HCT116 (cell line): ENCODE results near the gene SCNN1B. TPM values are rescaled to one million over a fixed set of nuclear protein-coding genes. Genes with fewer than 3 reads are reported as not detected.
A peak's percentile ranks its signal among the peaks of the same experiment; 100 is the strongest.

Experiments used
- ATAC-seq: fragments of 200-7000 bp; cut with Tn5 transposase; 2 replicates; pipeline ENCODE4 v1.9.1; 2020; ENCODE audit warnings: mild to moderate bottlenecking, moderate library complexity
- BruUV-seq: library from RNA; stranded (reverse); fragments of 400-500 nt; replicated peaks from 2 replicates; lab custom pipeline; 2021; lab: Mats Ljungman, UMichigan
- CTCF ChIA-PET: fragments of 300-600 bp; sonication (Branson Sonifier 250); formaldehyde crosslinking; loops from one replicate; lab custom pipeline; 2021; ENCODE audit warnings: antibody characterized with exemption; lab: Charles Lee
- POLR2A ChIA-PET: fragments of 300-600, 350-600 bp; sonication (Branson Sonifier 250); formaldehyde crosslinking; loops from one replicate; lab custom pipeline; 2021; ENCODE audit warnings: antibody characterized with exemption; lab: Charles Lee
- RAD21 ChIA-PET, 2 experiments: fragments of 300-600 bp; sonication (Branson Sonifier 250); formaldehyde crosslinking; loops; one replicate each; lab custom pipeline; 2023; ENCODE audit warnings: low total read pairs in 2 of 2; ENCODE audit not compliant: uncharacterized antibody in 2 of 2, unreplicated experiment in 2 of 2, low non-redundant PET in 1 of 2; lab: Charles Lee
- DNase-seq: peaks from one replicate; pipeline ENCODE4 v3.0.0-alpha.2; 2010; ENCODE audit warnings: low read depth, low spot score
- H2AFZ ChIP-seq: fragments of 200-600 bp; shearing (Covaris generic), sonication (generic); 2 replicates; pipeline ENCODE4 v1.6.1; 2017; ENCODE audit warnings: low read depth, mixed run types, mixed read lengths, antibody characterized with exemption, low read length; ENCODE audit not compliant: poor library complexity, severe bottlenecking
- H3K27ac ChIP-seq: 2 replicates; pipeline ENCODE4 v1.5.1; 2012; ENCODE audit warnings: low read depth, low read length
- H3K27me3 ChIP-seq: fragments of 200-600 bp; sonication (generic); 2 replicates; pipeline ENCODE4 v1.6.1; 2016; ENCODE audit warnings: mixed run types, low read length, mixed read lengths; ENCODE audit not compliant: insufficient read depth
- H3K36me3 ChIP-seq, 2 experiments: fragments of 200-500 bp in 1 of 2; fragments of 200-600 bp in 1 of 2; sonication (Bioruptor generic) in 1 of 2; sonication (generic) in 1 of 2; 2 replicates each; pipeline versions ENCODE4 v1.5.1 to v1.6.1; 2014 to 2016; ENCODE audit warnings: low read length in 2 of 2, inconsistent platforms in 1 of 2, mixed read lengths in 1 of 2, mixed run types in 1 of 2; ENCODE audit not compliant: insufficient read depth in 2 of 2, control insufficient read depth in 1 of 2
- H3K4me1 ChIP-seq, 2 experiments: fragments of 200-600 bp in 1 of 2; sonication (generic) in 1 of 2; 2 replicates each; pipeline versions ENCODE4 v1.5.1 to v1.6.1; 2012 to 2017; ENCODE audit warnings: low read length in 2 of 2, inconsistent platforms in 1 of 2, mild to moderate bottlenecking in 1 of 2, mixed read lengths in 1 of 2, mixed run types in 1 of 2, moderate library complexity in 1 of 2; ENCODE audit not compliant: insufficient read depth in 2 of 2, control insufficient read depth in 1 of 2
- H3K4me2 ChIP-seq: fragments of 200-600 bp; sonication (generic); 2 replicates; pipeline ENCODE4 v1.6.1; 2017; ENCODE audit warnings: mixed run types, low read length, mixed read lengths
- H3K4me3 ChIP-seq, 2 experiments: fragments of 200-600 bp in 1 of 2; sonication (generic) in 1 of 2; replicated peaks in 1 of 2; 2 replicates each; pipeline ENCODE4 v1.5.1; 2011 to 2016; ENCODE audit warnings: low read length in 2 of 2, control low read depth in 1 of 2, low read depth in 1 of 2, mild to moderate bottlenecking in 1 of 2, mixed read lengths in 1 of 2, mixed run types in 1 of 2
- H3K79me2 ChIP-seq: fragments of 200-600 bp; sonication (generic); 2 replicates; pipeline ENCODE4 v1.6.1; 2017; ENCODE audit warnings: mild to moderate bottlenecking, mixed run types, low read length, moderate library complexity, mixed read lengths; ENCODE audit not compliant: insufficient read depth
- H3K9ac ChIP-seq: fragments of 200-600 bp; sonication (generic); 2 replicates; pipeline ENCODE4 v1.6.1; 2016; ENCODE audit warnings: low read length, mixed read lengths
- H3K9me2 ChIP-seq: fragments of 200-600 bp; sonication (generic), shearing (Covaris generic); 2 replicates; pipeline ENCODE4 v1.6.1; 2017; ENCODE audit warnings: mixed run types, mild to moderate bottlenecking, moderate library complexity; ENCODE audit not compliant: insufficient read depth
- H3K9me3 ChIP-seq, 2 experiments: fragments of 200-500 bp in 1 of 2; fragments of 200-600 bp in 1 of 2; sonication (Bioruptor generic) in 1 of 2; sonication (generic) in 1 of 2; 2 replicates each; pipeline ENCODE4 v1.6.1; 2014 to 2017; ENCODE audit warnings: low read length in 2 of 2, mixed read lengths in 2 of 2, inconsistent platforms in 1 of 2, low read depth in 1 of 2, mild to moderate bottlenecking in 1 of 2, mixed run types in 1 of 2, moderate library complexity in 1 of 2; ENCODE audit not compliant: control insufficient read depth in 1 of 2, insufficient read depth in 1 of 2
- H4K20me1 ChIP-seq: fragments of 200-600 bp; sonication (generic), shearing (Covaris generic); 2 replicates; pipeline ENCODE4 v1.6.1; 2017; ENCODE audit warnings: mixed run types, mild to moderate bottlenecking, moderate library complexity; ENCODE audit not compliant: insufficient read depth
- CEBPB ChIP-seq: IDR thresholded peaks from 2 replicates; pipeline ENCODE4 v1.6.1; 2012; ENCODE audit warnings: low read depth
- ELF1 ChIP-seq: IDR thresholded peaks from 2 replicates; pipeline ENCODE4 v1.6.1; 2012; ENCODE audit warnings: low read depth, borderline replicate concordance
- POLR2AphosphoS5 ChIP-seq: IDR thresholded peaks from 2 replicates; pipeline ENCODE4 v1.6.1; 2011; ENCODE audit warnings: mild to moderate bottlenecking, low read depth, low read length, moderate library complexity
- SIN3A ChIP-seq: IDR thresholded peaks from 2 replicates; pipeline ENCODE4 v1.6.1; 2012; ENCODE audit warnings: low read depth
- SRF ChIP-seq: IDR thresholded peaks from 2 replicates; pipeline ENCODE4 v1.6.1; 2012; ENCODE audit warnings: low read depth
- intact Hi-C: fragments of 100-400 bp; cut with micrococcal nuclease; formaldehyde crosslinking; loops from 2 replicates; pipeline ENCODE4 v1.10.0; 2022
- total RNA-seq: library from RNA; stranded (reverse); gene quantifications from one replicate; pipeline ENCODE4 v1.2.1, GENCODE V29; 2021; ENCODE audit not compliant: unreplicated experiment
- TF ChIP-seq, protein P1 (sequence below): IDR thresholded peaks from 2 replicates; pipeline ENCODE4 v1.6.1; 2012
- TF ChIP-seq, protein P2 (sequence below), 3 experiments: fragments of 200-600 bp in 1 of 3; sonication (generic) in 1 of 3; IDR thresholded peaks in 2 of 3; conservative IDR thresholded peaks in 1 of 3; 2 replicates each; pipeline ENCODE4 v1.5.1; 2012 to 2017; ENCODE audit warnings: low read depth in 2 of 3, low read length in 2 of 3, antibody characterized with exemption in 1 of 3, borderline replicate concordance in 1 of 3, control low read depth in 1 of 3, mild to moderate bottlenecking in 1 of 3, mixed read lengths in 1 of 3, mixed run types in 1 of 3, moderate library complexity in 1 of 3; ENCODE audit not compliant: insufficient read depth in 1 of 3

Gene SCNN1B
- total RNA-seq, 1 experiment from 2014 or later, result 0.37 TPM

GRCh38 chr16:23254338-23254737, 47.8 kb upstream of the SCNN1B start:
- ChIA-PET RAD21 (no interaction called here), CTCF (no interaction called here), POLR2A (no interaction called here)
- peak; percentile 49; the same call in 1 of the 2 replicates for ATAC-seq
- H3K9ac ChIP-seq, result no peak overlapping the region
- DNase-seq, result no peak
- no peak overlapping the region for H2AFZ ChIP-seq
- no peaks in the 10 kb centered on the region for H3K9me3 ChIP-seq
- no peak overlapping the region for H3K4me2 ChIP-seq
- no peaks in the 10 kb centered on the region; a peak in 1 of 4 replicates for H3K36me3 ChIP-seq
- TF ChIP-seq CEBPB, result no peak
- no peak for TF ChIP-seq SIN3A
- TF ChIP-seq, protein P1, sequence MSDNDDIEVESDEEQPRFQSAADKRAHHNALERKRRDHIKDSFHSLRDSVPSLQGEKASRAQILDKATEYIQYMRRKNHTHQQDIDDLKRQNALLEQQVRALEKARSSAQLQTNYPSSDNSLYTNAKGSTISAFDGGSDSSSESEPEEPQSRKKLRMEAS, result no peak
- BruUV-seq, result no TSS peak
- no peaks in the 10 kb centered on the region for H3K79me2 ChIP-seq
- no peaks in the 10 kb centered on the region for H3K9me2 ChIP-seq
- no peaks in the 10 kb centered on the region for H3K4me1 ChIP-seq
- H3K4me3 ChIP-seq, result no peak overlapping the region
- intact Hi-C loops, result no loop called here
- peaks cover 6% of the 10 kb centered on the region; the same call in 1 of the 2 replicates for H3K27me3 ChIP-seq
- no peak overlapping the region for H3K27ac ChIP-seq
- H4K20me1 ChIP-seq, result no peaks in the 10 kb centered on the region

DNA sequence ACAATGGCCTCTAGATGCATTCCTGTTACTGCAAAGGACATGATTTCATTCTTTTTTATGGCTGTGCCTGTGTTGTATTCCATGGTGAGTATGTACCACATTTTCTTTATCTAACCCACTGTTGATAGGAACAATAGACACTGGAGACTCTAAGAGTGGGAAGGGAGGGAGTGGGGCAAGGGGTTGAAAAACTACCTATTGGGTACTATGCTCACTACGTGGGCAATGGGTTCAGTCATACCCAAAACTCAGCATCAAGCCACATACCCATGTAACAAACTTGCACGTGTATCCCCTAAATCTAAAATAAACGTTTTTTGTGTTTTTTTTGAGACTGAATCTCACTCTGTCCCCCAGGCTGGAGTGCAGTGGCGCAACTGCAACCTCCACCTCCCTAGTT, 47.1 kb upstream of the SCNN1B start:
- ChIA-PET POLR2A (no interaction called here), RAD21 (no interaction called here), CTCF (no interaction called here)
- no peaks in the 10 kb centered on the region for H4K20me1 ChIP-seq
- intact Hi-C loops, result no loop called here
- no peaks in the 10 kb centered on the region for H3K4me1 ChIP-seq
- TF ChIP-seq SRF (no peak), POLR2AphosphoS5 (no peak), ELF1 (no peak)
- TF ChIP-seq, protein P2, sequence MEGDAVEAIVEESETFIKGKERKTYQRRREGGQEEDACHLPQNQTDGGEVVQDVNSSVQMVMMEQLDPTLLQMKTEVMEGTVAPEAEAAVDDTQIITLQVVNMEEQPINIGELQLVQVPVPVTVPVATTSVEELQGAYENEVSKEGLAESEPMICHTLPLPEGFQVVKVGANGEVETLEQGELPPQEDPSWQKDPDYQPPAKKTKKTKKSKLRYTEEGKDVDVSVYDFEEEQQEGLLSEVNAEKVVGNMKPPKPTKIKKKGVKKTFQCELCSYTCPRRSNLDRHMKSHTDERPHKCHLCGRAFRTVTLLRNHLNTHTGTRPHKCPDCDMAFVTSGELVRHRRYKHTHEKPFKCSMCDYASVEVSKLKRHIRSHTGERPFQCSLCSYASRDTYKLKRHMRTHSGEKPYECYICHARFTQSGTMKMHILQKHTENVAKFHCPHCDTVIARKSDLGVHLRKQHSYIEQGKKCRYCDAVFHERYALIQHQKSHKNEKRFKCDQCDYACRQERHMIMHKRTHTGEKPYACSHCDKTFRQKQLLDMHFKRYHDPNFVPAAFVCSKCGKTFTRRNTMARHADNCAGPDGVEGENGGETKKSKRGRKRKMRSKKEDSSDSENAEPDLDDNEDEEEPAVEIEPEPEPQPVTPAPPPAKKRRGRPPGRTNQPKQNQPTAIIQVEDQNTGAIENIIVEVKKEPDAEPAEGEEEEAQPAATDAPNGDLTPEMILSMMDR (IDR thresholded peaks at IDR 0.05 in 2 of 3, conservative IDR thresholded peaks at IDR 0.05 in 1 of 3; ENCODE audit: borderline replicate concordance in 1 of 3, insufficient read depth in 1 of 3, low read depth in 2 of 3, low read length in 2 of 3), result no peak
- H3K27me3 ChIP-seq, result peaks cover 6% of the 10 kb centered on the region; the same call in 1 of the 2 replicates
- no peak overlapping the region for H3K27ac ChIP-seq
- no TSS peak for BruUV-seq
- no peak overlapping the region for H3K4me3 ChIP-seq
- no peaks in the 10 kb centered on the region for H3K79me2 ChIP-seq
- ATAC-seq, result no peak
- H3K9ac ChIP-seq, result no peak overlapping the region
- no peaks in the 10 kb centered on the region for H3K9me3 ChIP-seq
- DNase-seq, result no peak
- H3K4me2 ChIP-seq, result no peak overlapping the region
- H2AFZ ChIP-seq, result no peak overlapping the region
- no peaks in the 10 kb centered on the region for H3K9me2 ChIP-seq
- H3K36me3 ChIP-seq, result no peaks in the 10 kb centered on the region; a peak in 1 of 4 replicates
